Esophagus (tissue), 2 donors: ENCODE data around the gene SCN11A. TPM values are rescaled to one million over a fixed set of nuclear protein-coding genes. Genes with fewer than 3 reads are reported as not detected.

Experiments used
- H3K27ac ChIP-seq, 2 donors: one replicate each; pipeline ENCODE4 v1.5.1; 2013; ENCODE audit warnings: low read depth in 2 of 2, mild to moderate bottlenecking in 2 of 2, inconsistent platforms in 1 of 2, low read length in 1 of 2, moderate library complexity in 1 of 2
- H3K27me3 ChIP-seq, 2 donors: one replicate each; pipeline ENCODE4 v1.6.1; 2013; ENCODE audit warnings: low read length in 2 of 2, control low read depth in 1 of 2, mild to moderate bottlenecking in 1 of 2; ENCODE audit not compliant: insufficient read depth in 2 of 2, control insufficient read depth in 1 of 2
- H3K36me3 ChIP-seq, 2 donors: one replicate each; pipeline ENCODE4 v1.6.1; 2013; ENCODE audit warnings: low read length in 1 of 2; ENCODE audit not compliant: control insufficient read depth in 2 of 2, insufficient read depth in 2 of 2
- H3K4me1 ChIP-seq, 2 donors: one replicate each; pipeline ENCODE4 v1.6.1; 2013; ENCODE audit warnings: low read length in 1 of 2; ENCODE audit not compliant: control insufficient read depth in 2 of 2, insufficient read depth in 2 of 2
- H3K4me3 ChIP-seq, 2 donors: one replicate each; pipeline ENCODE4 v1.5.1; 2013; ENCODE audit warnings: low read length in 2 of 2, mild to moderate bottlenecking in 2 of 2, low read depth in 1 of 2, moderate library complexity in 1 of 2
- H3K9me3 ChIP-seq, 2 donors: one replicate each; pipeline ENCODE4 v1.6.1; 2013; ENCODE audit warnings: mild to moderate bottlenecking in 2 of 2, low read depth in 1 of 2, low read length in 1 of 2, moderate library complexity in 1 of 2; ENCODE audit not compliant: control insufficient read depth in 2 of 2, insufficient read depth in 1 of 2
- WGBS, 2 donors: extraction: QIAGEN DNeasy Blood & Tissue Kit; methylation state at CpG; one replicate each; pipeline ENCODE4 v1.1.7; 2013; 5-methylcytosine and 5-hydroxymethylcytosine counted together
- polyA plus RNA-seq, 2 donors: library from polyadenylated mRNA; stranded (reverse); fragments of 200-250 nt; gene quantifications; one replicate each; pipeline ENCODE4 v1.2.3, GENCODE V29; 2013
- donor health status: healthy with polysubstance abuse.
- donor health status: Bipolar disorder and iron deficiency.

The SCN11A gene
- polyA plus RNA-seq, 2 donors, result 0.02 TPM; not detected in 1

DNA sequence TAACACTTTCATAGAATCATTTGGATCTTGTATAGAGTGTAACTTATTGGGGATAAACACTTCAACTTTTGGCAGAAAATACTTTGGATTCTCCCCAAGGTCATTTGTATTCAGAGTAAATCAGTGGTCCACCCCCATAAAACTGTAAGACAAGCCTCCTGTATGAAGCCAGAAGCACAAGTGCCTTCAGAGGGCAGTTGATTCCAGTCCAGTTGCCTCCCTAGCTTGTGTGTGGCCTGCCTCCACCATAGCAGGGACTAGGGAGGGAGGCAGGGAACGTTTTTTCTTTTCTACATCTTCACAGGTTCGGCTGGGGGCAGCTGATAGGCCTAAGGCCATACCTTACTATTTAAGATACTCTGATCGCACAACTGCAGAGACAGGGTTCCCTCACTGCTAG, 44.0 kb upstream of the SCN11A start:
- H3K27ac ChIP-seq, result no peak overlapping the region
- no peaks in the 10 kb centered on the region for H3K27me3 ChIP-seq
- WGBS, 2 donors, result 71 to 75% methylated on average over 3 of the region's 3 CpGs
- H3K36me3 ChIP-seq, result peaks cover 23 to 51% of the 10 kb centered on the region in 2 donors
- H3K9me3 ChIP-seq, result no peaks in the 10 kb centered on the region
- H3K4me1 ChIP-seq, result no peaks in the 10 kb centered on the region
- no peak overlapping the region for H3K4me3 ChIP-seq

DNA sequence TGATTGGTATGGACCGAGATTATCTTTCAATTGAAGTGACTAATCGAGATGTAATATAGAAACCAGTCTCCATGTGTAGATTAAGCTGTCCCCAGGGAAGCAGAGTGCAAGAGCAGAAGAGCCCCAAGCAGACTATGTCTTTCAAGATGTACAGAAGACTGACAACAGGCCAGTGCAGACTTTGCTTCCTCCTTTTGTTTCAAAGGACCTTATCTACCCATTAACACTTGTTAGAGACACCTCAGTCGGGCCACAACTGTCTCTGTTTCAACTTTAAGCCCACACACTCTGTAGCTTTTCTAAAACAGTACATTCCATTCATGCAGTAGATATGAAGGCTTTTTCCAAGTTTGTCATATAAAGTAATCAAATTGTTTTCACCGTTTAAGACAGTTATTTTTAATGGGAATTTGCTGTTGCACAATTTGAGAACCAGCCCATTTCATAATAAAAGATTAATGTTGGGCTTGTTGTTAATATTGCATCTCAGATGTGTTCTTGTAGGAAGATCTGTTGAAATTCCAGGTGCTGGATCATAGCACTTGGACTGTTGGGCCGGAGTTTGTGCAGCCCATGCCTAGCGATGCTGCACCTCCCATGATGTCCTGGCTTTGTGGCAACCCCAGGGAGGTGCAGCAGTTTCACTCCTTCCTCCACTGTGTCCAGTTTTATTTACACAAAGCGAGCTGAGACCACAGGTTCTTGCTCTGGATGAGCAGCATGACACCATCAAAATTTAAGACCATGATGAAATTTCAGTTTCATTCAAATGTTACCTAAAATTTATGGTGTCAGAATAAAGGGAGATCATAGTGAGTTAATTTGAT, 43.3 kb upstream of the SCN11A start:
- Histone ChIP-seq H3K4me1 (no peaks in the 10 kb centered on the region), H3K9me3 (no peaks in the 10 kb centered on the region), H3K36me3 (peaks cover 23 to 49% of the 10 kb centered on the region in 2 donors), H3K27ac (no peak overlapping the region), H3K27me3 (no peaks in the 10 kb centered on the region), H3K4me3 (no peak overlapping the region)
- WGBS, 2 donors, result 85% methylated on average over 7 of the region's 7 CpGs

- Histone ChIP-seq H3K9me3 (no peaks in the 10 kb centered on the region), H3K36me3 (peaks cover 7 to 25% of the 10 kb centered on the region in 2 donors), H3K4me1 (no peaks in the 10 kb centered on the region)
Observed at GRCh38 chr3:39090922-39091321, 39.2 kb upstream of the SCN11A start.

DNA sequence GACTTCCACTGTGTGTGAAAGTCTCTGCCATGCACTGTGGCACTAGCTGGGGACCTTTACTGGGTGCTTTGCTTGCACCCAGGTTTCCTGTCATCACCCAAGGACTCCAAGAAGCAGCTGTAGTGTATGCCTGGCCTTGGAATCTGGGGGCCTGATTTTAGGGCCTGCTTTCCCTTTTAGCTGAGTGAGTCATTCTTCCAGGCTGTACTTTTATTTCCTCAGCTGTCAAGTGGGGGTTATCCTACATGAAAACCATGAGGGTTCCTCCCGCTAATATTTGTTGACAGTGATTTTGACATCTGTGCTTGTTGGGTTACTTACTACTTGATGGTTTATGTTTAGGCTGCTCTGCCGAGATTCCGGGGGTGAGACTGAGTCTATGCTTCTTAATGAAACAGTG, 37.1 kb upstream of the SCN11A start:
- 79 to 80% methylated on average over 3 of the region's 3 CpGs for WGBS, 2 donors
- Histone ChIP-seq H3K4me1 (no peaks in the 10 kb centered on the region), H3K4me3 (no peak overlapping the region), H3K27me3 (no peaks in the 10 kb centered on the region), H3K36me3 (peaks cover 9 to 18% of the 10 kb centered on the region in 2 donors), H3K9me3 (no peaks in the 10 kb centered on the region), H3K27ac (no peak overlapping the region)

More at GRCh38 chr3:39090922-39091321, 39.2 kb upstream of the SCN11A start:
- WGBS, 2 donors, result 84 to 89% methylated on average over 2 of the region's 2 CpGs
- no peaks in the 10 kb centered on the region for H3K27me3 ChIP-seq
- no peak overlapping the region for H3K4me3 ChIP-seq
- H3K27ac ChIP-seq, result no peak overlapping the region

- H3K4me1 ChIP-seq, result no peaks in the 10 kb centered on the region
- peaks cover 9 to 18% of the 10 kb centered on the region in 2 donors for H3K36me3 ChIP-seq
- no peaks in the 10 kb centered on the region for H3K27me3 ChIP-seq
- H3K9me3 ChIP-seq, result no peaks in the 10 kb centered on the region
- no peak overlapping the region for H3K4me3 ChIP-seq
- 93 to 94% methylated on average over 3 of the region's 3 CpGs for WGBS, 2 donors
- no peak overlapping the region for H3K27ac ChIP-seq
Observed at GRCh38 chr3:39088456-39088855, 36.7 kb upstream of the SCN11A start.

- peaks cover 11 to 17% of the 10 kb centered on the region in 2 donors for H3K36me3 ChIP-seq
- 84 to 87% methylated on average over 4 of the region's 4 CpGs for WGBS, 2 donors
- H3K27ac ChIP-seq, result no peak overlapping the region
- no peaks in the 10 kb centered on the region for H3K27me3 ChIP-seq
- no peaks in the 10 kb centered on the region for H3K4me1 ChIP-seq
- no peaks in the 10 kb centered on the region for H3K9me3 ChIP-seq
- no peak overlapping the region for H3K4me3 ChIP-seq
Observed at GRCh38 chr3:39086144-39086543, 34.4 kb upstream of the SCN11A start.

DNA sequence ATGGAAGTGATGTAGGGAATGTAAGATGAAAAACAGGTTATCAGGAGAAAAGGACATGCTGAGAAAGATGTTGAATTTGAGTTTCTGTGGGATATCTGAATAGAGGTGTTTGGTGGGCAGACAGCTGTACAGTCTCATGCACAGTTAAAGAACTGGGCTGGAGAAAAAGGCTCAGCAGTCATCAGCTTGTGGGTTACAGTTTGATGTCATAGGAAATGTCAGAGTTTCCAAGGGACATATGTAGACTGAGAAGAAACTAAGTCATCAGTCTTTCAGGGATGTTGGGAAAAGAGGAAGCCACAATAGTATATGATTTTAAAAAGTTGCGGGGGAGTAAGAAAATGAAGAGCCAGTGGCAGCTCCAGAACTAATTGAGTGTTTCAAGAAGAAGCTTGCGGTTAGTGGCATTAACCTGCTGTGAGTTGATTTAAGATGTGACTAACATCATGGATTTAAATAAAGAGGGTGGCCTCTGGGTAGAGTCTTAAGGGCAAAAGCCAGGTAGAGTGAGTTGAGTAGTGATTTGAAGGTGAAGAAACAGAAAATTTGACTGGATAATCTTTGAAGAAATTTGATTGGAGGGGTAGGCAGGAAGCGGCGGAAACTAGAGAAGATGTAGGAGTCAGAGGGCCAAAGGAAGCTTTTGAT, 31.0 kb upstream of the SCN11A start:
- peaks cover 8 to 14% of the 10 kb centered on the region in 2 donors for H3K36me3 ChIP-seq
- WGBS, 2 donors, result 97 to 98% methylated on average over 4 of the region's 4 CpGs
- H3K4me1 ChIP-seq, result no peaks in the 10 kb centered on the region
- H3K9me3 ChIP-seq, result no peaks in the 10 kb centered on the region
- no peak overlapping the region for H3K4me3 ChIP-seq
- no peaks in the 10 kb centered on the region for H3K27me3 ChIP-seq
- no peak overlapping the region for H3K27ac ChIP-seq

- no peaks in the 10 kb centered on the region for H3K4me1 ChIP-seq
- no peaks in the 10 kb centered on the region for H3K27me3 ChIP-seq
- H3K4me3 ChIP-seq, result no peak overlapping the region
- peaks cover 6 to 12% of the 10 kb centered on the region in 2 donors for H3K36me3 ChIP-seq
- H3K9me3 ChIP-seq, result no peaks in the 10 kb centered on the region
- H3K27ac ChIP-seq, result no peak overlapping the region
Observed at GRCh38 chr3:39080026-39080425, 28.3 kb upstream of the SCN11A start.

- Histone ChIP-seq H3K36me3 (peaks cover 8 to 12% of the 10 kb centered on the region in 2 donors), H3K4me1 (no peaks in the 10 kb centered on the region), H3K27me3 (no peaks in the 10 kb centered on the region), H3K27ac (no peak overlapping the region), H3K9me3 (no peaks in the 10 kb centered on the region), H3K4me3 (no peak overlapping the region)
Observed at GRCh38 chr3:39079530-39079929, 27.8 kb upstream of the SCN11A start.

GRCh38 chr3:39075910-39076309, 24.2 kb upstream of the SCN11A start:
- H3K4me1 ChIP-seq, result no peaks in the 10 kb centered on the region
- no peaks in the 10 kb centered on the region for H3K9me3 ChIP-seq
- H3K27ac ChIP-seq, result no peak overlapping the region
- H3K27me3 ChIP-seq, result no peaks in the 10 kb centered on the region
- H3K36me3 ChIP-seq, result peaks cover 12 to 20% of the 10 kb centered on the region in 2 donors
- H3K4me3 ChIP-seq, result no peak overlapping the region
- WGBS, 2 donors, result 97% methylated on average over 10 of the region's 10 CpGs
